ENCODE data around the gene ATP13A4. TPM values are rescaled to one million over a fixed set of nuclear protein-coding genes. Genes with fewer than 3 reads are reported as not detected.

The ATP13A4 gene
- total and polyA plus RNA-seq, 8 donors, result 48.4 to 262 (median 60.2) TPM

DNA sequence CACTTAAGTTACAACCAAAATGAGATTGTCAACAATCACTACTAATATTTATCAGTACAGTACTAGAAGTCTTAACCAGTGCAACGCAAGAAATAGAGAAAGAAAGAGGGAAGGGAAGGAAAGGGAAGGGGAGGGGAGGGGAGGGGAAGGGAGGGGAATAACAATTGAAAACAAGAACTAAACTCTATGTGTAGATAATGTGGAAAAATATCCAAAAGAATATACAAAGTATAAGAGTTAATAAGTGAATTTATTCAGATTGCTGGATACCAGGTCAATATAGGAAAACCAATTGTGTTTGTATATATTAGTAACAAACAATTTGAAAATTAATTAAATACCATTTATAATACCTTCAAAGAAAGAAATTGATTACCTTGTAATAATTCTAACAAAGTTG lies 186.8 kb downstream of the ATP13A4 start:
- TF ChIP-seq CTCF (IDR thresholded peaks at IDR 0.05), result no peak
- Histone ChIP-seq H3K4me3 (no peak overlapping the region), H3K27ac (no peak overlapping the region), H3K9me3 (no peaks in the 10 kb centered on the region), H3K27me3 (no peaks in the 10 kb centered on the region), H3K36me3 (no peaks in the 10 kb centered on the region), H3K4me1 (no peaks in the 10 kb centered on the region)
- DNase-seq (no peak), ATAC-seq (no peak)
- intact Hi-C loops (cut with DNase I), result no loop called here

DNA sequence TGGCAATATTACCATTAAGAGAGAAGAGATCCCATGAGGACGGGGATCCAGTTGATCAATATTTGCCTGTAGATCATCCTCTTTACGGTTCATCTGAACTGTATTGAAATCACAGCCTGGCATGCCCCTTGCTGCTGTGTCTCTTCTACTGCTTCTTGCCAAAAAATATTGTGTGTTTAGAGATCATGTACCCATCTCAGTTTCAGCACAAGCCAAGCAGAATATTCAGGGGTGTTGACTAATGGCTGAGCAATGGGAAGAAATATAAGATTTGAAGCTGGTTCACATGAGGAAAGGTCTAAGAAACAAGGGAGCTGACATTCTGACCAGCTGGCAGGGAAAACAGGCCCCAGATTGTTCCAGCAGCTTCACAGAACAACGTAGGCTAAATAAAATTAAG lies 197.4 kb downstream of the ATP13A4 start:
- H3K9me3 ChIP-seq, result no peaks in the 10 kb centered on the region
- H3K27ac ChIP-seq, result no peak overlapping the region
- intact Hi-C loops (cut with DNase I), result no loop called here
- H3K27me3 ChIP-seq, result no peaks in the 10 kb centered on the region
- no peaks in the 10 kb centered on the region for H3K4me1 ChIP-seq
- no peaks in the 10 kb centered on the region for H3K36me3 ChIP-seq
- ATAC-seq (no peak), DNase-seq (no peak)
- H3K4me3 ChIP-seq, result no peak overlapping the region
- no peak for TF ChIP-seq CTCF (IDR thresholded peaks at IDR 0.05)

- H3K9me3 ChIP-seq, result no peaks in the 10 kb centered on the region
- no peak overlapping the region for H3K4me3 ChIP-seq
- intact Hi-C loops (cut with DNase I), result no loop called here
- no peaks in the 10 kb centered on the region for H3K27me3 ChIP-seq
- ATAC-seq, result no peak
- no peaks in the 10 kb centered on the region for H3K4me1 ChIP-seq
- TF ChIP-seq CTCF (IDR thresholded peaks at IDR 0.05), result no peak
- no peak overlapping the region for H3K27ac ChIP-seq
- no peak for DNase-seq
- H3K36me3 ChIP-seq, result no peaks in the 10 kb centered on the region
Observed at GRCh38 chr3:193354423-193354822, 200.3 kb downstream of the ATP13A4 start.

Other genes with a start within 250 kb of the ATP13A4 start
- 1 to 10 TPM; 1.1 to 1.4 TPM for gene ATP13A5, start 176.1 kb downstream of the ATP13A4 start, total RNA-seq
- 1 to 10 TPM in 2 of 6 donors, under 1 TPM in 4; 0.36 to 1.1 (median 0.82) TPM for gene ATP13A5, start 176.1 kb downstream of the ATP13A4 start, polyA plus RNA-seq (ENCODE audit: insufficient read length in 6 of 6)
- 10 to 100 TPM; 45.3 to 48.3 TPM for gene OPA1, start 38.3 kb upstream of the ATP13A4 start, total RNA-seq
- 10 to 100 TPM; 54.1 to 64.9 (median 58.2) TPM for gene OPA1, start 38.3 kb upstream of the ATP13A4 start, polyA plus RNA-seq (ENCODE audit: insufficient read length in 6 of 6)